ENCODE data around the gene MCUB. TPM values are rescaled to one million over a fixed set of nuclear protein-coding genes. Genes with fewer than 3 reads are reported as not detected.
A peak's percentile ranks its signal among the peaks of the same experiment; 100 is the strongest.
"Not testable (repeated sequence)": the region's sequence is repeated elsewhere in the genome, so short reads cannot be mapped to it uniquely, and the experiment has no call there.

MCUB gene
- total RNA-seq, 4 donors from 2014 or later, result 20.3 to 48.6 (median 26.7) TPM

DNA sequence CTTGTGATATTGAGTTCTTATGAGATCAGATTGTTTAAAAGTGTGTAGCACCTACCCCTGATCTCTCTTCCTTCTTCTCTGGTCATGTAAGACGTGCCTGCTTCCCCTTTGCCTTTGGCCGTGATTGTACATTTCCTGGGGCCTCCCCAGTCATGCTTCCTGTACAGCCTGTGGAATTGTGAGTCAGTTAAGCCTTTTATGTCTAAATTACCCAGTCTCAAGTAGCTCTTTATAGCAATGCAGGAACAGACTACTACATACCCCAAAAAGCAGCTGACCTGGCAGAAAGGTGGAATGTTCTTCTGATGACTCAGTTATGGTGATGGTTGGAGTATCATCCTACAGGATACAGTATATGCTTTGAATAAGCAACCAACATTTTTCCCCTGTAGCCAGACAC lies 11.4 kb upstream of the MCUB start:
- TF ChIP-seq, protein P1, sequence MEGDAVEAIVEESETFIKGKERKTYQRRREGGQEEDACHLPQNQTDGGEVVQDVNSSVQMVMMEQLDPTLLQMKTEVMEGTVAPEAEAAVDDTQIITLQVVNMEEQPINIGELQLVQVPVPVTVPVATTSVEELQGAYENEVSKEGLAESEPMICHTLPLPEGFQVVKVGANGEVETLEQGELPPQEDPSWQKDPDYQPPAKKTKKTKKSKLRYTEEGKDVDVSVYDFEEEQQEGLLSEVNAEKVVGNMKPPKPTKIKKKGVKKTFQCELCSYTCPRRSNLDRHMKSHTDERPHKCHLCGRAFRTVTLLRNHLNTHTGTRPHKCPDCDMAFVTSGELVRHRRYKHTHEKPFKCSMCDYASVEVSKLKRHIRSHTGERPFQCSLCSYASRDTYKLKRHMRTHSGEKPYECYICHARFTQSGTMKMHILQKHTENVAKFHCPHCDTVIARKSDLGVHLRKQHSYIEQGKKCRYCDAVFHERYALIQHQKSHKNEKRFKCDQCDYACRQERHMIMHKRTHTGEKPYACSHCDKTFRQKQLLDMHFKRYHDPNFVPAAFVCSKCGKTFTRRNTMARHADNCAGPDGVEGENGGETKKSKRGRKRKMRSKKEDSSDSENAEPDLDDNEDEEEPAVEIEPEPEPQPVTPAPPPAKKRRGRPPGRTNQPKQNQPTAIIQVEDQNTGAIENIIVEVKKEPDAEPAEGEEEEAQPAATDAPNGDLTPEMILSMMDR (IDR thresholded peaks at IDR 0.05), result no peak
- DNase-seq (ENCODE audit: low spot score) (no peak), ATAC-seq (ENCODE audit: low FRiP score) (peak; percentile 73)

- ATAC-seq (ENCODE audit: low FRiP score), result no peak
- TF ChIP-seq, protein P1 (IDR thresholded peaks at IDR 0.05), result no peak
- DNase-seq (ENCODE audit: low spot score), result no peak
These were observed 7.8 kb upstream of the MCUB start for GRCh38 chr4:109552237-109552636.

- TF ChIP-seq, protein P1 (IDR thresholded peaks at IDR 0.05), result no peak
- DNase-seq (ENCODE audit: low spot score) (no peak), ATAC-seq (ENCODE audit: low FRiP score) (no peak)
These were observed 6.9 kb upstream of the MCUB start for GRCh38 chr4:109553130-109553529.

DNA sequence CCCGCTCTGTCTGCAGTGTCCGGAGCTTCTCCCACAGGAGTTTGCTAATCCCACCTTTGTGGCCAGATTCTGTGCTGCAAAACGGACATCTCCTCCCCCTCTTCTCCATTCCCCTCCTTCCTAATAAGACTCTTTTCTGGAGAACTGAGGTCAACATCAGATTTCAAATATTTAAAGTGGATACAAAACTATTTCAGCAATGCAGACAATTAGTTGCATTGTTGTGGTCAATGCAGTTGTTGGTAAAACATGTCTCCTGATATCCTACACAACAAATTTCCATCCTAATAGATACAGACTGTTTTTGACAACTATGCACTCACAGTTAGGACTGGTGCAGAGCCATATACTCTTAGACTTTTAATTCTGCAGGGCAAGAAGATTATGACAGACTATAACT lies 5.1 kb upstream of the MCUB start:
- ATAC-seq (ENCODE audit: low FRiP score) (no peak), DNase-seq (ENCODE audit: low spot score) (no peak)
- TF ChIP-seq, protein P1 (IDR thresholded peaks at IDR 0.05), result no peak

DNA sequence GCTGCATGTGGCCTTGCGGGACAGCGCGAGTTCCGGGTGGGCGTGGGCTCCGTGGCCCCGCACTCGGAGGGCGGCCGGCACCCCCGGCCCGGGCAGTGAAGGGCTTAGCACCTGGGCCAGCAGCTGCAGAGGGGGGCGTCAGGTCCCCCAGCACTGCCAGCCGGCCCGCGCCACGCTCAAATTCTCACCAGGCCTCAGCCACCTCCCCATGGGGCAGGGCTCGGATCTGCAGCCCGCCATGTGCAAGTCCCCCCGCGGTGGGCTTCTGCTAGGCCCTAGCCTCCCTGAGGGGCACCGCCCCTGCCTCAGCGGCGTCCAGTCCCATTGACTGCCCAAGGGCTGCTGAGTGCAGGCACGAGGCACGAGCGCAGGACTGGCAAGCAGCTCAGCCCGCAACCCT lies 2.6 kb upstream of the MCUB start:
- no peak for ATAC-seq (ENCODE audit: low FRiP score)
- TF ChIP-seq, protein P1 (IDR thresholded peaks at IDR 0.05), result no peak
- no peak for DNase-seq (ENCODE audit: low spot score)

DNA sequence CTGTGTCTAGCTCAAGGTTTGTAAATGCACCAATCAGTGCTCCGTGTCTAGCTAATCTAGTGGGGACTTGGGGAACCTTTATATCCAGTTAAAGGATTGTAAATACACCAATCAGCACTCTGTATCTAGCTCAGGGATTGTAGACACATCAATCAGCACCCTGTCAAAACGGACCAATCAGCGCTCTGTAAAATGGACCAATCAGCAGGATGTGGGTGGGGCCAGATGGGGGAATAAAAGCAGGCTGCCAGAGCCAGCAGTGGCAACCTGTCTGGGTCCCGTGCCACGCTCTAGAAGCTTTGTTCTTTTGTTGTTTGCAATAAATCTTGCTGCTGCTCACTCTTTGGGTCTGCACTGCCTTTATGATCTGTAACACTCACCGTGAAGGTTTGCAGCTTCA lies 2.0 kb upstream of the MCUB start:
- ATAC-seq (ENCODE audit: low FRiP score); DNase-seq (ENCODE audit: low spot score): not testable (repeated sequence)

DNA sequence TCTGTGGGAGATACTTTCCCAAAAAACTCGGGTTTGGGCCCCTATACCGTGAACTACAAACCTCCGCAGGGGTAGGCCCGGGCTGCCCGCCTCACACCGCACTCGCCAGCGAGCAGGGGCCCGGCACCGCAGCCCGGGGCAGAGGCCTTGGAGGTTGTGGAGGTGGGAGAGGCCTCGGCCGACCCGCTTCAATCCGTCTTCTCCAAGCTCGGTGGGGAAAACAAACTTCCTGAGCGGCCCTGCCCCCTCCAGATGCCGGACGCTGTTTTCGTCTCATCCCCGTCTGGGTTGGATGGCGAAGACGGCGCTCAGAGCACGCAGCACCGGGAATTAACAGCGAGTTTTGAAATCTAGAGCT lies 442 bp upstream of the MCUB start:
- DNase-seq (ENCODE audit: low spot score), result no peak

More for the DNA sequence above, 442 bp upstream of the MCUB start:
- TF ChIP-seq, protein P1 (IDR thresholded peaks at IDR 0.05), result no peak
- peak; percentile 48 for ATAC-seq (ENCODE audit: low FRiP score)

Measured in omental fat pad (tissue), 4 donors.